ENCODE results near the gene APOD. TPM values are rescaled to one million over a fixed set of nuclear protein-coding genes. Genes with fewer than 3 reads are reported as not detected.

The APOD gene
- total and polyA plus RNA-seq, 4 donors: 4.7 to 85.8 (median 21.3) TPM

GRCh38 chr3:195587824-195588223 lies 4.1 kb upstream of the APOD start:
- DNase-seq (no peak), ATAC-seq (ENCODE audit: insufficient read depth, low FRiP score) (no peak)
- Histone ChIP-seq H3K9me3 (ENCODE audit: control insufficient read depth in 4 of 4, insufficient read depth in 3 of 4, low read length in 3 of 4) (no peaks in the 10 kb centered on the region), H3K9ac (ENCODE audit: insufficient read depth in 1 of 2, low read length in 2 of 2) (no peak overlapping the region), H3K27ac (ENCODE audit: low read depth in 1 of 2, low read length in 1 of 2) (no peak overlapping the region), H3K27me3 (ENCODE audit: control insufficient read depth in 3 of 3, insufficient read depth in 3 of 3, low read length in 2 of 3) (no peaks in the 10 kb centered on the region), H3K4me1 (ENCODE audit: control insufficient read depth in 5 of 5, insufficient read depth in 5 of 5, low read length in 5 of 5) (peaks cover 0 to 9% (median 4%) of the 10 kb centered on the region in 5 donors), H3K36me3 (ENCODE audit: control insufficient read depth in 4 of 4, insufficient read depth in 4 of 4, low read length in 4 of 4) (no peaks in the 10 kb centered on the region), H3K4me3 (no peak overlapping the region)
- WGBS, 2 donors: 61 to 77% methylated on average over 5 of the region's 5 CpGs
- TF ChIP-seq CTCF (IDR thresholded peaks at IDR 0.05; ENCODE audit: control extremely low read depth, extremely low read depth): no peak

- H3K9me3 ChIP-seq (ENCODE audit: control insufficient read depth in 4 of 4, insufficient read depth in 3 of 4, low read length in 3 of 4): no peaks in the 10 kb centered on the region
- TF ChIP-seq CTCF (IDR thresholded peaks at IDR 0.05; ENCODE audit: control extremely low read depth, extremely low read depth): no peak
- H3K27me3 ChIP-seq (ENCODE audit: control insufficient read depth in 3 of 3, insufficient read depth in 3 of 3, low read length in 2 of 3): no peaks in the 10 kb centered on the region
- no peak overlapping the region for H3K4me3 ChIP-seq
- no peak overlapping the region for H3K9ac ChIP-seq (ENCODE audit: insufficient read depth in 1 of 2, low read length in 2 of 2)
- H3K4me1 ChIP-seq (ENCODE audit: control insufficient read depth in 5 of 5, insufficient read depth in 5 of 5, low read length in 5 of 5): peaks cover 0 to 9% (median 4%) of the 10 kb centered on the region in 5 donors
- no peak for DNase-seq
- no peaks in the 10 kb centered on the region for H3K36me3 ChIP-seq (ENCODE audit: control insufficient read depth in 4 of 4, insufficient read depth in 4 of 4, low read length in 4 of 4)
- no peak for ATAC-seq (ENCODE audit: insufficient read depth, low FRiP score)
- no peak overlapping the region for H3K27ac ChIP-seq (ENCODE audit: low read depth in 1 of 2, low read length in 1 of 2)
- 76 to 83% methylated on average over 4 of the region's 4 CpGs for WGBS, 2 donors
Observed at GRCh38 chr3:195587406-195587805, 3.7 kb upstream of the APOD start.

GRCh38 chr3:195584543-195584870 lies 767 bp upstream of the APOD start:
- Histone ChIP-seq H3K27ac (ENCODE audit: low read depth in 1 of 2, low read length in 1 of 2) (peak overlapping the region; percentile 29 to 55), H3K27me3 (ENCODE audit: control insufficient read depth in 3 of 3, insufficient read depth in 3 of 3, low read length in 2 of 3) (no peaks in the 10 kb centered on the region), H3K4me1 (ENCODE audit: control insufficient read depth in 5 of 5, insufficient read depth in 5 of 5, low read length in 5 of 5) (peaks cover 5 to 17% (median 5%) of the 10 kb centered on the region in 5 donors), H3K9ac (ENCODE audit: insufficient read depth in 1 of 2, low read length in 2 of 2) (no peak overlapping the region), H3K36me3 (ENCODE audit: control insufficient read depth in 4 of 4, insufficient read depth in 4 of 4, low read length in 4 of 4) (no peaks in the 10 kb centered on the region), H3K9me3 (ENCODE audit: control insufficient read depth in 4 of 4, insufficient read depth in 3 of 4, low read length in 3 of 4) (no peaks in the 10 kb centered on the region), H3K4me3 (no peak overlapping the region)
- no peak for ATAC-seq (ENCODE audit: insufficient read depth, low FRiP score)
- TF ChIP-seq CTCF (IDR thresholded peaks at IDR 0.05; ENCODE audit: control extremely low read depth, extremely low read depth): no peak
- DNase-seq: no peak
- WGBS, 2 donors: 69 to 75% methylated on average over 4 of the region's 4 CpGs

GRCh38 chr3:195582947-195583346 lies 793 bp downstream of the APOD start:
- Histone ChIP-seq H3K9me3 (ENCODE audit: control insufficient read depth in 4 of 4, insufficient read depth in 3 of 4, low read length in 3 of 4) (no peaks in the 10 kb centered on the region), H3K9ac (ENCODE audit: insufficient read depth in 1 of 2, low read length in 2 of 2) (no peak overlapping the region), H3K4me3 (no peak overlapping the region), H3K36me3 (ENCODE audit: control insufficient read depth in 4 of 4, insufficient read depth in 4 of 4, low read length in 4 of 4) (peaks cover 0 to 2% (median 0%) of the 10 kb centered on the region in 4 donors), H3K27me3 (ENCODE audit: control insufficient read depth in 3 of 3, insufficient read depth in 3 of 3, low read length in 2 of 3) (no peaks in the 10 kb centered on the region), H3K27ac (ENCODE audit: low read depth in 1 of 2, low read length in 1 of 2) (peak overlapping the region in 1 of 2 donors; percentile 31), H3K4me1 (ENCODE audit: control insufficient read depth in 5 of 5, insufficient read depth in 5 of 5, low read length in 5 of 5) (peaks cover 5 to 17% (median 5%) of the 10 kb centered on the region in 5 donors)
- WGBS, 2 donors: 83% methylated on average over 9 of the region's 9 CpGs
- ATAC-seq (ENCODE audit: insufficient read depth, low FRiP score) (no peak), DNase-seq (no peak)
- no peak for TF ChIP-seq CTCF (IDR thresholded peaks at IDR 0.05; ENCODE audit: control extremely low read depth, extremely low read depth)
